GM19468 (cell line): ENCODE measurements around the gene NCEH1.

Experiments
- ATAC-seq: cut with Tn5 transposase; IDR thresholded peaks from one replicate; pipeline ENCODE4 v1.9.1; 2021; ENCODE audit warnings: mild to moderate bottlenecking, moderate library complexity, moderate number of reproducible peaks; ENCODE audit not compliant: unreplicated experiment; ENCODE audit errors: extremely low read depth

The NCEH1 gene

GRCh38 chr3:172649987-172650386 lies 60.9 kb downstream of the NCEH1 start:
- no peak for ATAC-seq

- no peak for ATAC-seq
Observed at GRCh38 chr3:172648747-172649146, 62.1 kb downstream of the NCEH1 start.

- ATAC-seq: no peak
Observed at GRCh38 chr3:172647823-172648222, 63.0 kb downstream of the NCEH1 start.

DNA sequence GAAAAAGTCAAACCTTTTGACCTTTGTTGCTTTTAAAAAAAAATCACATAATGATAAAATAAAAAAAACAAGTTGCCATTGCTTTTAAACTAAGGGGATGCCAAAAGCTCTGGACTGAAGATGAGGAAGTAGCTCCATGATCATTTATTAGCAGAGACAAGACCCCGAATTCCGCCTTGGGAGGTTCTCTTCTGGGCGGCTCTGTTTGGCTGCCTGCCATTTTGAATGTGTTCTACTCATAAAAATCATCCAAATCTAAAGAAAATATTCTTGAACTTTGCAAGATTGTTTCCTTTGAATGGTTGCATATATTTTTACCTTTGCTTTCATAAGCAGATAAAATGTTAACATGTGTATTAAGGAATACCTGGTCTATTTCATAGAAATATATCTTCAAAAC lies 63.8 kb downstream of the NCEH1 start:
- ATAC-seq: no peak

GRCh38 chr3:172646439-172647015 lies 64.3 kb downstream of the NCEH1 start:
- ATAC-seq: no peak

DNA sequence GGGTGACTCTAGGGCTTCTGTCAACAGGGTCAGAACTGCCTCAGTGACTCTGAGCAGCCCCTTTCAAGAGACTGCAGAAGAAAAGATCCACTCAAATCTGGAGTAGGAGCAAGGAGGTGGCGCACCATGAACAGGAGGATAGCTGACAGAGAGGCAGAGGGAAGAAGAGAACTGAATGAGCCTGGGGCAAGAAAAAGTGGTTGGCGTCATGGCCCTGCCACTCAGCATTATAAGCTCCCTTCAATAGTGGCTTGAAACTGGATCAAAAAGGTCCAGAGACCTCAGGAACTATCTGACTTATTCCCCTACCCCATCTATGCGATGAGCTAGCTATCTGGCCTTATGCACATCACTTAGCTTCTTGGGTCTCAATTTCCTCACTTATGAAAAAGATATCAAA lies 66.6 kb downstream of the NCEH1 start:
- ATAC-seq: no peak

DNA sequence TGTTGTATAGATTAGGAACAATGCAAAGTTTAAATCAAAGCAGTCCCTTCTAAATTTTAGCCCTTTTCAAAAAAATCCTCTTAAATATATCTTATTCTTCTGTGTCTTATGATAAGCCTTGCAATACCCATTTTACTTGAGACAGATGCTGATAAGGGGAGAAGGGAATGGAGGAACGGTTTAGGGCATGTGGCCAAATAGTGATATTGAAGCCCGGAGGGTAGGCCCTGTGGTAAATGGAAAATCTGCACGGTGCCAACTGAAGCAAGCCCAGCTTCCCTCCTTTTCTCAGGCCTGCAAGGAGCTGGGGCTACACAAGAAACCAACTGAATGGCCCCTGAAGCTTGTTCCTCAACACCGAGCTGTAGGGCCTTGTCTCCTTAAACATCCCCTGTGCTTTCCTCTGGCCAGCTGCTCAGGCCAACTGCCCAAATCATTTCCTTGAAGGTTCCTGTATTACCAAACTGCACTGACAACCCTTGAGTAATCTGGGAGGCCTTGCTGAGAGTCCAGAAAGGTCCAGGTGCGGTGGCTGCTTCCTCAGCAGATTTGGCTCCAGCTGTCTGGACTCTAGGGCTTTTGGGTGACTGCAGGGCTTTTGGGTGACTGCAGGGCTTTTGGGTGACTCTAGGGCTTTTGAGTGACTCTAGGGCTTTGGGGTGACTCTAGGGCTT lies 67.2 kb downstream of the NCEH1 start:
- no peak for ATAC-seq

DNA sequence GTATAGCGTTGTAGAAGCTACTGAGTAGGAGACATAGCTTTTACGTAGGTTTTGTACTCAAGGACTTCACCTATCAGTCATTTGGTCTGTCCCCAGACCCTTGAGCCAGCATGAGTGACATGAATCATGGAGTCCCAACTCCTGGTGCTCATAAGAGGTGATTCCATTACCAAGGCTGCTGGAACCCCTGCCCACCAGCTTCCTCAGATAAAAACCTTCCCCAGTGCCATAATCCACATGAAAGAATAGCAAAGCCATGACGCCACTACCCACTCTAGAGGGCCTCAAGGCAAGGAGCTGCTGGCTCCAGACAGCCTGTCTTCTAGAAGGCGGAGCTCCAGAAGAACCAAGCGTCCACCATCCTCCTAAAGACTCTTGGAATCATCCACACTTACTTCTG lies 69.6 kb downstream of the NCEH1 start:
- ATAC-seq: no peak

- no peak for ATAC-seq
Observed at GRCh38 chr3:172640751-172641150, 70.1 kb downstream of the NCEH1 start.

DNA sequence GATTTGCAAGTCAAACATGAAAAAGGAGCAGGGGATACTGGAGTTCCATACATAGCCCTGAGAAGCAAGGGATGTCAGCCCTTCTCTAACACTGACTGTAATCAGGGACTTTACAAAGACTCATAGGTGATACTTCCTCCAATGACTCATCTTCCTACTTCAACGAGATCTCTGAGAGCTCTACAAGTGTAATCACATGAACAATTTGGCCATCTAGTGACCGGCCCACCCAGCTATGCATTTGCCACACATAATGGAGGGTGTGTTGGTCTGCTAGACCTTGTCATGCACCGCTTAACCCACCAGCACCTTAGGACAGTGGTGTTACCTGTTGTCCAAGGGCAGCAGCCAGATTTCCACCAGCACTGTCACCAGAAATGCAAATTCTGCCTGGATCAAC lies 75.3 kb downstream of the NCEH1 start:
- ATAC-seq: peak; percentile 58

GRCh38 chr3:172634948-172635347 lies 75.9 kb downstream of the NCEH1 start:
- no peak for ATAC-seq

DNA sequence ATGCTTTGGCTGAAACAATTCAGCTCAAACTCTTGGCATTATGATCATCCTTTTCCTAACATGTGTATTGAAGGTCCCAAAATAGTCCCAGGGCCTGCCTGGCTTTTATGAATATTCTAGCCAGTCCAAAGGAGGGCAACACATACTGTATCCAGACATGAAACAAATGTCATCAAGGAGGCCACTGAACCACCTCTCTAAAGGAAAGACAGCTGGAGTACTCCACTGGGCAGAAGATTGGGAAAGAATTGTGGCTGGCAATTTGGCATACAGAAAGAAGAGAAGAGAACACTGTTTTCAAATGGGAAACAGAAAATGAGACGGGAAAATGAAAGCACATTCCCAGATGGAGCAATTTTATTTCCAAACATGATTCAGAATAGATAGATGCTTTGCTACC lies 80.6 kb downstream of the NCEH1 start:
- no peak for ATAC-seq

DNA sequence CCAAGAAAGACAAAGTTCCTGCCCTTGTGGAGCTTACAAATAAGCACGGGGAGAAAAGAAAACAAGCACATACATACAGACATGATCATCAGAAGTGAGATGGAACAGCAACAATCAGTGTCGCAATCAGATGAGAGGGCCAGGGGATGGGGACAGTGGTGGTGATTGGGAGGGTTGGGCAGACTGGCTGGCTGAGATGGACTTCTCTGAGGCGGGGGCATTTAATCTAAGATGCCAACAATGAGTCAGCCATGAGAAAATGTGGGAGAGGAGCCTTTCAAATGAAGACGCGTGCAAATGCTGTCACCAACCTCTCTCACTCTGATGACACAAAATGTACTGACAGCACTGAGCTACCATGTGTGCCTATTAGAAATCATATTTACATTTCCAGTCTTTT lies 81.4 kb downstream of the NCEH1 start:
- ATAC-seq: no peak

- no peak for ATAC-seq
Observed at GRCh38 chr3:172627057-172627809, 83.6 kb downstream of the NCEH1 start.

- no peak for ATAC-seq
Observed at GRCh38 chr3:172626021-172626640, 84.7 kb downstream of the NCEH1 start.

DNA sequence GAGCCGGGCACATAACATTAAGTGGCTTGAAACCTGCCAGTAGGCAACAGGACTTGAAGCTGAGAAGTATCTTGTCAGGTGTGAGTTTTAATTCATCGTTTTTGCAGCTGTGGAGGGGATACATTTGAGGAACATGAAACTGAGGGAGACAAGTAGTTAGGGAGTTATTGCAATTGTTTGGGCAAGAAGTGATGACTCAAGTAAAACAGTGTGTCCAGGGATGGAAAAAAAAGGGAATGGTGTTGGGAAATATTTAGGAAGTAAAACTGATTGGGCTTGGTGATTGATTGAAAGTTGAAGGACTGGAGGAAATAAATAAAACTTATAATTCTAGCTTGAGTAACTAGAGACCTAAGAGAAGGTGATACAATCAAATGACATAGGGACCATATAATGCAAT lies 85.5 kb downstream of the NCEH1 start:
- no peak for ATAC-seq

GRCh38 chr3:172624999-172625398 lies 85.9 kb downstream of the NCEH1 start:
- no peak for ATAC-seq

GRCh38 chr3:172622916-172623700 lies 87.8 kb downstream of the NCEH1 start:
- ATAC-seq: no peak

DNA sequence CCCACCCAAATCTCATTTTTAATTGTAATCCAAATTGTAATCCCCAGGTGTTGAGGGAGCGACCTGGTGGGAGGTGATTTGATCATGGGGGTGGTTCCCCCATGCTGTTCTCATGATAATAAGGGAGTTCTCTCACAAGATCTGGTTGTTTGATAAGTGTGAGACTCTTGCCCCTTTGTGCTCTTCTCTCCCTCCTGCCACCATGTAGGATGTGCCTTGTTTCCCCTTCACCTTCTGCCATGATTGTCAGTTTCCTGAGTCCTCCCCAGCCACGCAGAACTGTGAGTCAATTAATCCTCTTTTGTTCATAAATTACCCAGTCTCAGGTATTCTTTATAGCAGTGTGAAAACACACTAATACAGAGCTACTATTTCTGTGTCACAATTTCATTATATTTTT lies 88.7 kb downstream of the NCEH1 start:
- no peak for ATAC-seq

DNA sequence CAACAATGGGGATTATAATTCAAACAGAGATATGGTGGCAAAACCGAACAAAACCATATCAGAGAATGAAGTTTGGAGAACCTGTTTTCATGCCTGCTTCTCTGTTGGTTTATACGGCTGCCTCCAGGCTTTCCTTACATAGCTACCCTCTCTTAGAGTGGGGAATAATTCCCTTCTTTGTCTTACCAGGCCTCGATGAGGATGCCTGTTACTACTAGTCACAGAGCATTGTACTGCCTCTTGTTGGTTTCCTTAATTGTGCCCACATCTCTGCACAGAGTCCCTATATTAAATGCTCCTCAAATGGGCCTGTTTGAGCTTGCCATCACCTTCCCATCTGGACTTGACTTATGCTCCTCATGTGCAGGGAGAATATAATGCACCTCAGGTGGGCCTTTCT lies 92.9 kb downstream of the NCEH1 start:
- ATAC-seq: no peak
